Hepatocyte (in vitro differentiated cells): Measurements from ENCODE around the gene AGBL4.

Source experiments
- CTCF ChIP-seq: fragments of 200-600 bp; sonication (generic); IDR thresholded peaks from 2 replicates; pipeline ENCODE4 v1.5.1; 2016; ENCODE audit warnings: antibody characterized with exemption, mild to moderate bottlenecking; ENCODE audit not compliant: poor library complexity
- EZH2 ChIP-seq: fragments of 200-600 bp; sonication (generic); IDR thresholded peaks from 2 replicates; pipeline ENCODE4 v1.6.1; 2016; ENCODE audit warnings: antibody characterized with exemption, mild to moderate bottlenecking, borderline replicate concordance

GRCh38 chr1:48944811-48945210 is 1078.9 kb downstream of the AGBL4 start:
- TF ChIP-seq CTCF (no peak), EZH2 (no peak)
